ENCODE measurements around the gene NACC2.

DNA sequence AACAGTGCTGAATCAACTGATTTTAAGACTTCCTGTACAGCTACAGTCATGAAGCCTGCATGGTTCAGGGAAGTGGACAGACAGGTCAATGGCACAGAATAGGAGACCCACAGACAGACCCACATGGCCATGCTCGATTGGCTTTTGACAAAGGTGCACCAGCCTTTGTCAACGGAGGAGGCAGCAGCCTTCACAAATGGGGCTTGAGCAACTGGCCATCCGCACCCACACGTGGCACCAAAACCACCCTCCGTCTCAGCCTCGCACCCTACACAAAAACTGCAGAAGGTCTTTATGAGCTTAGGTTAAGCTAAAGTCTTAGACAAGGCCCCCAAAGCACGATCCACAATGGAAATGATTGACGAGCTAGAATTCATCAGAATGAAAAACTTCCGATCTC, 74.4 kb downstream of the NACC2 start:
- TF ChIP-seq, protein P1, sequence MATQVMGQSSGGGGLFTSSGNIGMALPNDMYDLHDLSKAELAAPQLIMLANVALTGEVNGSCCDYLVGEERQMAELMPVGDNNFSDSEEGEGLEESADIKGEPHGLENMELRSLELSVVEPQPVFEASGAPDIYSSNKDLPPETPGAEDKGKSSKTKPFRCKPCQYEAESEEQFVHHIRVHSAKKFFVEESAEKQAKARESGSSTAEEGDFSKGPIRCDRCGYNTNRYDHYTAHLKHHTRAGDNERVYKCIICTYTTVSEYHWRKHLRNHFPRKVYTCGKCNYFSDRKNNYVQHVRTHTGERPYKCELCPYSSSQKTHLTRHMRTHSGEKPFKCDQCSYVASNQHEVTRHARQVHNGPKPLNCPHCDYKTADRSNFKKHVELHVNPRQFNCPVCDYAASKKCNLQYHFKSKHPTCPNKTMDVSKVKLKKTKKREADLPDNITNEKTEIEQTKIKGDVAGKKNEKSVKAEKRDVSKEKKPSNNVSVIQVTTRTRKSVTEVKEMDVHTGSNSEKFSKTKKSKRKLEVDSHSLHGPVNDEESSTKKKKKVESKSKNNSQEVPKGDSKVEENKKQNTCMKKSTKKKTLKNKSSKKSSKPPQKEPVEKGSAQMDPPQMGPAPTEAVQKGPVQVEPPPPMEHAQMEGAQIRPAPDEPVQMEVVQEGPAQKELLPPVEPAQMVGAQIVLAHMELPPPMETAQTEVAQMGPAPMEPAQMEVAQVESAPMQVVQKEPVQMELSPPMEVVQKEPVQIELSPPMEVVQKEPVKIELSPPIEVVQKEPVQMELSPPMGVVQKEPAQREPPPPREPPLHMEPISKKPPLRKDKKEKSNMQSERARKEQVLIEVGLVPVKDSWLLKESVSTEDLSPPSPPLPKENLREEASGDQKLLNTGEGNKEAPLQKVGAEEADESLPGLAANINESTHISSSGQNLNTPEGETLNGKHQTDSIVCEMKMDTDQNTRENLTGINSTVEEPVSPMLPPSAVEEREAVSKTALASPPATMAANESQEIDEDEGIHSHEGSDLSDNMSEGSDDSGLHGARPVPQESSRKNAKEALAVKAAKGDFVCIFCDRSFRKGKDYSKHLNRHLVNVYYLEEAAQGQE (tag by site-specific recombination; IDR thresholded peaks at IDR 0.05) = no peak
- TF ChIP-seq TCF7L2 (IDR thresholded peaks at IDR 0.05; ENCODE audit: borderline replicate concordance, low read depth, low read length) = no peak
- no peak for TF ChIP-seq ZNF248 (tag by site-specific recombination; IDR thresholded peaks at IDR 0.05)
- TF ChIP-seq ZNF121 (tag by site-specific recombination; IDR thresholded peaks at IDR 0.05) = no peak
- TF ChIP-seq ZNF19 (tag by site-specific recombination; IDR thresholded peaks at IDR 0.05; ENCODE audit: low read depth) = no peak
- TF ChIP-seq, protein P2, sequence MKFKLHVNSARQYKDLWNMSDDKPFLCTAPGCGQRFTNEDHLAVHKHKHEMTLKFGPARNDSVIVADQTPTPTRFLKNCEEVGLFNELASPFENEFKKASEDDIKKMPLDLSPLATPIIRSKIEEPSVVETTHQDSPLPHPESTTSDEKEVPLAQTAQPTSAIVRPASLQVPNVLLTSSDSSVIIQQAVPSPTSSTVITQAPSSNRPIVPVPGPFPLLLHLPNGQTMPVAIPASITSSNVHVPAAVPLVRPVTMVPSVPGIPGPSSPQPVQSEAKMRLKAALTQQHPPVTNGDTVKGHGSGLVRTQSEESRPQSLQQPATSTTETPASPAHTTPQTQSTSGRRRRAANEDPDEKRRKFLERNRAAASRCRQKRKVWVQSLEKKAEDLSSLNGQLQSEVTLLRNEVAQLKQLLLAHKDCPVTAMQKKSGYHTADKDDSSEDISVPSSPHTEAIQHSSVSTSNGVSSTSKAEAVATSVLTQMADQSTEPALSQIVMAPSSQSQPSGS (tag by site-specific recombination; IDR thresholded peaks at IDR 0.05; ENCODE audit: low read depth) = no peak
- TF ChIP-seq, protein P3, sequence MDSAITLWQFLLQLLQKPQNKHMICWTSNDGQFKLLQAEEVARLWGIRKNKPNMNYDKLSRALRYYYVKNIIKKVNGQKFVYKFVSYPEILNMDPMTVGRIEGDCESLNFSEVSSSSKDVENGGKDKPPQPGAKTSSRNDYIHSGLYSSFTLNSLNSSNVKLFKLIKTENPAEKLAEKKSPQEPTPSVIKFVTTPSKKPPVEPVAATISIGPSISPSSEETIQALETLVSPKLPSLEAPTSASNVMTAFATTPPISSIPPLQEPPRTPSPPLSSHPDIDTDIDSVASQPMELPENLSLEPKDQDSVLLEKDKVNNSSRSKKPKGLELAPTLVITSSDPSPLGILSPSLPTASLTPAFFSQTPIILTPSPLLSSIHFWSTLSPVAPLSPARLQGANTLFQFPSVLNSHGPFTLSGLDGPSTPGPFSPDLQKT (IDR thresholded peaks at IDR 0.05; ENCODE audit: borderline replicate concordance, low read depth, low read length) = no peak
- TF ChIP-seq, protein P4, sequence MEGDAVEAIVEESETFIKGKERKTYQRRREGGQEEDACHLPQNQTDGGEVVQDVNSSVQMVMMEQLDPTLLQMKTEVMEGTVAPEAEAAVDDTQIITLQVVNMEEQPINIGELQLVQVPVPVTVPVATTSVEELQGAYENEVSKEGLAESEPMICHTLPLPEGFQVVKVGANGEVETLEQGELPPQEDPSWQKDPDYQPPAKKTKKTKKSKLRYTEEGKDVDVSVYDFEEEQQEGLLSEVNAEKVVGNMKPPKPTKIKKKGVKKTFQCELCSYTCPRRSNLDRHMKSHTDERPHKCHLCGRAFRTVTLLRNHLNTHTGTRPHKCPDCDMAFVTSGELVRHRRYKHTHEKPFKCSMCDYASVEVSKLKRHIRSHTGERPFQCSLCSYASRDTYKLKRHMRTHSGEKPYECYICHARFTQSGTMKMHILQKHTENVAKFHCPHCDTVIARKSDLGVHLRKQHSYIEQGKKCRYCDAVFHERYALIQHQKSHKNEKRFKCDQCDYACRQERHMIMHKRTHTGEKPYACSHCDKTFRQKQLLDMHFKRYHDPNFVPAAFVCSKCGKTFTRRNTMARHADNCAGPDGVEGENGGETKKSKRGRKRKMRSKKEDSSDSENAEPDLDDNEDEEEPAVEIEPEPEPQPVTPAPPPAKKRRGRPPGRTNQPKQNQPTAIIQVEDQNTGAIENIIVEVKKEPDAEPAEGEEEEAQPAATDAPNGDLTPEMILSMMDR (tag by site-specific recombination; IDR thresholded peaks at IDR 0.05) = no peak

Data from HEK293 (cell line).